ENCODE data around the gene TLR2. TPM values are rescaled to one million over a fixed set of nuclear protein-coding genes. Genes with fewer than 3 reads are reported as not detected.

Gene TLR2
- polyA plus RNA-seq, 3 donors, result 133 to 187 (median 162) TPM

- no peak overlapping the region for H3K4me3 ChIP-seq (replicated peaks in 1 of 3; ENCODE audit: low read depth in 2 of 3, low read length in 3 of 3)
- DNase-seq, result no peak
- H3K27ac ChIP-seq (ENCODE audit: low read depth in 1 of 2, low read length in 2 of 2), result no peak overlapping the region
- H3K4me1 ChIP-seq (ENCODE audit: control insufficient read depth in 1 of 2, insufficient read depth in 2 of 2, low read length in 2 of 2), result peaks cover 21 to 34% of the 10 kb centered on the region in 2 donors
- no peak overlapping the region for H3K4me3 Mint-ChIP-seq
- peaks cover 16 to 68% of the 10 kb centered on the region in 2 donors for H3K36me3 ChIP-seq (replicated peaks in 1 of 2; ENCODE audit: control insufficient read depth in 1 of 2, insufficient read depth in 2 of 2, low read length in 2 of 2)
- peaks cover 0 to 2% (median 0%) of the 10 kb centered on the region in 7 donors for H3K9me3 Mint-ChIP-seq
- TF ChIP-seq CTCF (IDR thresholded peaks at IDR 0.05), result no peak
- no CpG with 5 or more reads among the region's 1 CpG for whole genome bisulfite sequencing (ENCODE audit: insufficient coverage)
- H3K4me2 ChIP-seq (replicated peaks; ENCODE audit: extremely low read depth, low read length, poor library complexity, severe bottlenecking), result no peak overlapping the region
- intact Hi-C loops (cut with micrococcal nuclease), result no loop called here
- H3K27ac Mint-ChIP-seq, result peak overlapping the region in 1 of 7 donors; percentile 6
- H3K36me3 Mint-ChIP-seq, result peaks cover 40 to 73% of the 10 kb centered on the region in 2 donors
- no peaks in the 10 kb centered on the region for H3K27me3 ChIP-seq (ENCODE audit: control insufficient read depth in 2 of 2, insufficient read depth in 2 of 2, low read length in 2 of 2)
- H4K20me1 ChIP-seq (ENCODE audit: insufficient read depth, low read length), result peaks cover 77% of the 10 kb centered on the region
- H3K9ac ChIP-seq (ENCODE audit: insufficient read depth, low read length, poor library complexity, severe bottlenecking), result no peak overlapping the region
- H2AFZ ChIP-seq (ENCODE audit: insufficient read depth, low read depth, low read length, poor library complexity, severe bottlenecking), result no peak overlapping the region
- H3K27me3 Mint-ChIP-seq (ENCODE audit: low read depth in 3 of 3), result no peaks in the 10 kb centered on the region
- H3K79me2 ChIP-seq (ENCODE audit: insufficient read depth, low read length), result peaks cover 43% of the 10 kb centered on the region
- peaks cover 40% of the 10 kb centered on the region for H3K4me1 Mint-ChIP-seq
- H3K9me3 ChIP-seq (replicated peaks in 1 of 2; ENCODE audit: control insufficient read depth in 1 of 2, insufficient read depth in 1 of 2, low read length in 2 of 2), result no peaks in the 10 kb centered on the region
Observed at GRCh38 chr4:153710681-153711080, 26.6 kb downstream of the TLR2 start.

- H2AFZ ChIP-seq (ENCODE audit: insufficient read depth, low read depth, low read length, poor library complexity, severe bottlenecking), result no peak overlapping the region
- no CpG with 5 or more reads among the region's 2 CpGs for WGBS (ENCODE audit: insufficient coverage)
- peaks cover 43% of the 10 kb centered on the region for H4K20me1 ChIP-seq (ENCODE audit: insufficient read depth, low read length)
- H3K36me3 ChIP-seq (replicated peaks in 1 of 2; ENCODE audit: control insufficient read depth in 1 of 2, insufficient read depth in 2 of 2, low read length in 2 of 2), result peaks cover 7 to 54% of the 10 kb centered on the region in 2 donors
- DNase-seq, result peak in 2 of 3 donors; percentile 15 to 27
- Mint-ChIP-seq H3K27ac (no peak overlapping the region), H3K4me1 (peaks cover 10% of the 10 kb centered on the region), H3K27me3 (ENCODE audit: low read depth in 3 of 3) (no peaks in the 10 kb centered on the region), H3K36me3 (peaks cover 33 to 49% of the 10 kb centered on the region in 2 donors), H3K9me3 (peaks cover 0 to 2% (median 0%) of the 10 kb centered on the region in 7 donors), H3K4me3 (no peak overlapping the region)
- H3K9ac ChIP-seq (ENCODE audit: insufficient read depth, low read length, poor library complexity, severe bottlenecking), result no peak overlapping the region
- intact Hi-C loops (cut with micrococcal nuclease), result no loop called here
- peaks cover 0 to 3% of the 10 kb centered on the region in 2 donors for H3K4me1 ChIP-seq (ENCODE audit: control insufficient read depth in 1 of 2, insufficient read depth in 2 of 2, low read length in 2 of 2)
- H3K4me3 ChIP-seq (replicated peaks in 1 of 3; ENCODE audit: low read depth in 2 of 3, low read length in 3 of 3), result no peak overlapping the region
- no peak overlapping the region for H3K4me2 ChIP-seq (replicated peaks; ENCODE audit: extremely low read depth, low read length, poor library complexity, severe bottlenecking)
- H3K27ac ChIP-seq (ENCODE audit: low read depth in 1 of 2, low read length in 2 of 2), result no peak overlapping the region
- TF ChIP-seq CTCF (IDR thresholded peaks at IDR 0.05), result no peak
- peaks cover 9% of the 10 kb centered on the region for H3K79me2 ChIP-seq (ENCODE audit: insufficient read depth, low read length)
- H3K9me3 ChIP-seq (replicated peaks in 1 of 2; ENCODE audit: control insufficient read depth in 1 of 2, insufficient read depth in 1 of 2, low read length in 2 of 2), result no peaks in the 10 kb centered on the region
- H3K27me3 ChIP-seq (ENCODE audit: control insufficient read depth in 2 of 2, insufficient read depth in 2 of 2, low read length in 2 of 2), result no peaks in the 10 kb centered on the region
Observed at GRCh38 chr4:153713866-153714646, 30.0 kb downstream of the TLR2 start.
